Measurements from ENCODE around the gene NR5A2.

The NR5A2 gene

GRCh38 chr1:200115532-200115931, 88.0 kb downstream of the NR5A2 start:
- peaks cover 4 to 8% of the 10 kb centered on the region in 2 donors for H3K36me3 ChIP-seq (ENCODE audit: control insufficient read depth in 2 of 2, insufficient read depth in 2 of 2, low read length in 2 of 2)
- H3K27ac ChIP-seq (ENCODE audit: low read depth in 2 of 2, low read length in 2 of 2) = peak overlapping the region; percentile 38 to 59
- H3K4me3 ChIP-seq (ENCODE audit: low read length in 2 of 2) = no peak overlapping the region
- no peaks in the 10 kb centered on the region for H3K9me3 ChIP-seq (ENCODE audit: control insufficient read depth in 2 of 2, low read length in 2 of 2)
- peaks cover 11% of the 10 kb centered on the region in 2 donors for H3K4me1 ChIP-seq (ENCODE audit: control insufficient read depth in 2 of 2, insufficient read depth in 2 of 2, low read length in 2 of 2)
- H3K9ac ChIP-seq (ENCODE audit: low read depth in 1 of 2, low read length in 2 of 2) = no peak overlapping the region
- no peaks in the 10 kb centered on the region for H3K27me3 ChIP-seq (ENCODE audit: control insufficient read depth in 2 of 2, insufficient read depth in 2 of 2, low read length in 2 of 2)

GRCh38 chr1:200116324-200116723, 88.8 kb downstream of the NR5A2 start:
- Histone ChIP-seq H3K27me3 (ENCODE audit: control insufficient read depth in 2 of 2, insufficient read depth in 2 of 2, low read length in 2 of 2) (no peaks in the 10 kb centered on the region), H3K36me3 (ENCODE audit: control insufficient read depth in 2 of 2, insufficient read depth in 2 of 2, low read length in 2 of 2) (peaks cover 6 to 8% of the 10 kb centered on the region in 2 donors), H3K4me1 (ENCODE audit: control insufficient read depth in 2 of 2, insufficient read depth in 2 of 2, low read length in 2 of 2) (peaks cover 11% of the 10 kb centered on the region in 2 donors), H3K27ac (ENCODE audit: low read depth in 2 of 2, low read length in 2 of 2) (peak overlapping the region; percentile 36 to 59), H3K9ac (ENCODE audit: low read depth in 1 of 2, low read length in 2 of 2) (no peak overlapping the region), H3K9me3 (ENCODE audit: control insufficient read depth in 2 of 2, low read length in 2 of 2) (no peaks in the 10 kb centered on the region), H3K4me3 (ENCODE audit: low read length in 2 of 2) (no peak overlapping the region)

- peaks cover 11% of the 10 kb centered on the region in 2 donors for H3K4me1 ChIP-seq (ENCODE audit: control insufficient read depth in 2 of 2, insufficient read depth in 2 of 2, low read length in 2 of 2)
- H3K4me3 ChIP-seq (ENCODE audit: low read length in 2 of 2) = no peak overlapping the region
- H3K9me3 ChIP-seq (ENCODE audit: control insufficient read depth in 2 of 2, low read length in 2 of 2) = no peaks in the 10 kb centered on the region
- H3K27me3 ChIP-seq (ENCODE audit: control insufficient read depth in 2 of 2, insufficient read depth in 2 of 2, low read length in 2 of 2) = no peaks in the 10 kb centered on the region
- peaks cover 8 to 15% of the 10 kb centered on the region in 2 donors for H3K36me3 ChIP-seq (ENCODE audit: control insufficient read depth in 2 of 2, insufficient read depth in 2 of 2, low read length in 2 of 2)
- H3K27ac ChIP-seq (ENCODE audit: low read depth in 2 of 2, low read length in 2 of 2) = no peak overlapping the region
- no peak overlapping the region for H3K9ac ChIP-seq (ENCODE audit: low read depth in 1 of 2, low read length in 2 of 2)
These were observed 91.4 kb downstream of the NR5A2 start for GRCh38 chr1:200118779-200119505.

GRCh38 chr1:200121421-200121820, 93.9 kb downstream of the NR5A2 start:
- H3K4me3 ChIP-seq (ENCODE audit: low read length in 2 of 2) = no peak overlapping the region
- peaks cover 6 to 15% of the 10 kb centered on the region in 2 donors for H3K36me3 ChIP-seq (ENCODE audit: control insufficient read depth in 2 of 2, insufficient read depth in 2 of 2, low read length in 2 of 2)
- no peaks in the 10 kb centered on the region for H3K27me3 ChIP-seq (ENCODE audit: control insufficient read depth in 2 of 2, insufficient read depth in 2 of 2, low read length in 2 of 2)
- H3K9ac ChIP-seq (ENCODE audit: low read depth in 1 of 2, low read length in 2 of 2) = no peak overlapping the region
- no peak overlapping the region for H3K27ac ChIP-seq (ENCODE audit: low read depth in 2 of 2, low read length in 2 of 2)
- peaks cover 0 to under 1% of the 10 kb centered on the region in 2 donors for H3K4me1 ChIP-seq (ENCODE audit: control insufficient read depth in 2 of 2, insufficient read depth in 2 of 2, low read length in 2 of 2)
- no peaks in the 10 kb centered on the region for H3K9me3 ChIP-seq (ENCODE audit: control insufficient read depth in 2 of 2, low read length in 2 of 2)

GRCh38 chr1:200124309-200124708, 96.8 kb downstream of the NR5A2 start:
- no peaks in the 10 kb centered on the region for H3K27me3 ChIP-seq (ENCODE audit: control insufficient read depth in 2 of 2, insufficient read depth in 2 of 2, low read length in 2 of 2)
- no peak overlapping the region for H3K27ac ChIP-seq (ENCODE audit: low read depth in 2 of 2, low read length in 2 of 2)
- no peaks in the 10 kb centered on the region for H3K4me1 ChIP-seq (ENCODE audit: control insufficient read depth in 2 of 2, insufficient read depth in 2 of 2, low read length in 2 of 2)
- no peak overlapping the region for H3K4me3 ChIP-seq (ENCODE audit: low read length in 2 of 2)
- H3K9ac ChIP-seq (ENCODE audit: low read depth in 1 of 2, low read length in 2 of 2) = no peak overlapping the region
- peaks cover 6 to 13% of the 10 kb centered on the region in 2 donors for H3K36me3 ChIP-seq (ENCODE audit: control insufficient read depth in 2 of 2, insufficient read depth in 2 of 2, low read length in 2 of 2)
- no peaks in the 10 kb centered on the region for H3K9me3 ChIP-seq (ENCODE audit: control insufficient read depth in 2 of 2, low read length in 2 of 2)

- Histone ChIP-seq H3K4me3 (ENCODE audit: low read length in 2 of 2) (no peak overlapping the region), H3K9me3 (ENCODE audit: control insufficient read depth in 2 of 2, low read length in 2 of 2) (no peaks in the 10 kb centered on the region), H3K36me3 (ENCODE audit: control insufficient read depth in 2 of 2, insufficient read depth in 2 of 2, low read length in 2 of 2) (peaks cover 3 to 9% of the 10 kb centered on the region in 2 donors), H3K27ac (ENCODE audit: low read depth in 2 of 2, low read length in 2 of 2) (no peak overlapping the region), H3K27me3 (ENCODE audit: control insufficient read depth in 2 of 2, insufficient read depth in 2 of 2, low read length in 2 of 2) (no peaks in the 10 kb centered on the region), H3K9ac (ENCODE audit: low read depth in 1 of 2, low read length in 2 of 2) (no peak overlapping the region), H3K4me1 (ENCODE audit: control insufficient read depth in 2 of 2, insufficient read depth in 2 of 2, low read length in 2 of 2) (peaks cover 4 to 6% of the 10 kb centered on the region in 2 donors)
These were observed 100.6 kb downstream of the NR5A2 start for GRCh38 chr1:200128081-200128480.

GRCh38 chr1:200128944-200129879, 101.7 kb downstream of the NR5A2 start:
- H3K9me3 ChIP-seq (ENCODE audit: control insufficient read depth in 2 of 2, low read length in 2 of 2) = no peaks in the 10 kb centered on the region
- peaks cover 4 to 6% of the 10 kb centered on the region in 2 donors for H3K4me1 ChIP-seq (ENCODE audit: control insufficient read depth in 2 of 2, insufficient read depth in 2 of 2, low read length in 2 of 2)
- peaks cover under 1 to 5% of the 10 kb centered on the region in 2 donors for H3K36me3 ChIP-seq (ENCODE audit: control insufficient read depth in 2 of 2, insufficient read depth in 2 of 2, low read length in 2 of 2)
- no peak overlapping the region for H3K4me3 ChIP-seq (ENCODE audit: low read length in 2 of 2)
- no peak overlapping the region for H3K9ac ChIP-seq (ENCODE audit: low read depth in 1 of 2, low read length in 2 of 2)
- H3K27ac ChIP-seq (ENCODE audit: low read depth in 2 of 2, low read length in 2 of 2) = no peak overlapping the region
- H3K27me3 ChIP-seq (ENCODE audit: control insufficient read depth in 2 of 2, insufficient read depth in 2 of 2, low read length in 2 of 2) = no peaks in the 10 kb centered on the region

GRCh38 chr1:200130552-200130951, 103.0 kb downstream of the NR5A2 start:
- peaks cover 4 to 6% of the 10 kb centered on the region in 2 donors for H3K4me1 ChIP-seq (ENCODE audit: control insufficient read depth in 2 of 2, insufficient read depth in 2 of 2, low read length in 2 of 2)
- H3K9ac ChIP-seq (ENCODE audit: low read depth in 1 of 2, low read length in 2 of 2) = no peak overlapping the region
- H3K27ac ChIP-seq (ENCODE audit: low read depth in 2 of 2, low read length in 2 of 2) = no peak overlapping the region
- H3K9me3 ChIP-seq (ENCODE audit: control insufficient read depth in 2 of 2, low read length in 2 of 2) = no peaks in the 10 kb centered on the region
- H3K4me3 ChIP-seq (ENCODE audit: low read length in 2 of 2) = no peak overlapping the region
- peaks cover 3 to 4% of the 10 kb centered on the region in 2 donors for H3K36me3 ChIP-seq (ENCODE audit: control insufficient read depth in 2 of 2, insufficient read depth in 2 of 2, low read length in 2 of 2)
- no peaks in the 10 kb centered on the region for H3K27me3 ChIP-seq (ENCODE audit: control insufficient read depth in 2 of 2, insufficient read depth in 2 of 2, low read length in 2 of 2)

GRCh38 chr1:200131551-200132125, 104.1 kb downstream of the NR5A2 start:
- Histone ChIP-seq H3K36me3 (ENCODE audit: control insufficient read depth in 2 of 2, insufficient read depth in 2 of 2, low read length in 2 of 2) (peaks cover 5 to 6% of the 10 kb centered on the region in 2 donors), H3K27me3 (ENCODE audit: control insufficient read depth in 2 of 2, insufficient read depth in 2 of 2, low read length in 2 of 2) (no peaks in the 10 kb centered on the region), H3K4me1 (ENCODE audit: control insufficient read depth in 2 of 2, insufficient read depth in 2 of 2, low read length in 2 of 2) (peaks cover 4 to 6% of the 10 kb centered on the region in 2 donors), H3K9me3 (ENCODE audit: control insufficient read depth in 2 of 2, low read length in 2 of 2) (no peaks in the 10 kb centered on the region), H3K27ac (ENCODE audit: low read depth in 2 of 2, low read length in 2 of 2) (no peak overlapping the region), H3K4me3 (ENCODE audit: low read length in 2 of 2) (no peak overlapping the region), H3K9ac (ENCODE audit: low read depth in 1 of 2, low read length in 2 of 2) (no peak overlapping the region)

GRCh38 chr1:200133123-200133522, 105.6 kb downstream of the NR5A2 start:
- H3K4me1 ChIP-seq (ENCODE audit: control insufficient read depth in 2 of 2, insufficient read depth in 2 of 2, low read length in 2 of 2) = peaks cover 4 to 6% of the 10 kb centered on the region in 2 donors
- no peak overlapping the region for H3K4me3 ChIP-seq (ENCODE audit: low read length in 2 of 2)
- H3K9me3 ChIP-seq (ENCODE audit: control insufficient read depth in 2 of 2, low read length in 2 of 2) = no peaks in the 10 kb centered on the region
- no peak overlapping the region for H3K27ac ChIP-seq (ENCODE audit: low read depth in 2 of 2, low read length in 2 of 2)
- H3K36me3 ChIP-seq (ENCODE audit: control insufficient read depth in 2 of 2, insufficient read depth in 2 of 2, low read length in 2 of 2) = peaks cover 5 to 6% of the 10 kb centered on the region in 2 donors
- no peak overlapping the region for H3K9ac ChIP-seq (ENCODE audit: low read depth in 1 of 2, low read length in 2 of 2)
- no peaks in the 10 kb centered on the region for H3K27me3 ChIP-seq (ENCODE audit: control insufficient read depth in 2 of 2, insufficient read depth in 2 of 2, low read length in 2 of 2)
